Uterus (tissue), 2 donors: ENCODE data around the gene TNFRSF11A.

Source experiments
- POLR2A ChIP-seq, 2 donors: fragments of 450-650 bp; IDR thresholded peaks; one replicate each; pipeline ENCODE4 v1.6.1; 2016; ENCODE audit warnings: antibody characterized with exemption in 2 of 2, mild to moderate bottlenecking in 1 of 2, moderate library complexity in 1 of 2
- TF ChIP-seq, protein P1 (sequence below), 4 experiments: fragments of 200-600 bp in 2 of 4; fragments of 450-650 bp in 2 of 4; sonication (generic) in 2 of 4; IDR thresholded peaks; one replicate each; pipeline ENCODE4 v1.5.1; 2016 to 2019; ENCODE audit warnings: antibody characterized with exemption in 4 of 4, mild to moderate bottlenecking in 2 of 4, moderate library complexity in 1 of 4

DNA sequence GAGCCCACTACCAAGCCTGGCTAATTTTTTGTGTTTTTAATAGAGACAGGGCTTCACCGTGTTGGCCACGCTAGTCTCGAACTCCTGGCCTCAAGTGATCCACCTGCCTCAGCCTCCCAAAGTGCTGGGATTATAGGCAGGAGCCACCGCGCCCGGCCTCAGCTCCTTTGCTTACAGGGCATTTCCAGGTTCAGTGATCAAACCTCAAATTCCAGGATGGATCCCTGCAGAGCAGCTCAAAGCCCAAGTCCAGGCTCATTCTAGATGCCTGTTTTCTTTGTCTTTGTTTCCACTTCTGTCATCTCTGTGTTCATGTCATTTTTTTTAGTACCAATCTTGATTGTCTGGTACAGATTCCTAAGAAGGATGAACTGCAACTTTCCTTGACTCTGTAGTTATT lies 41.9 kb downstream of the TNFRSF11A start:
- TF ChIP-seq, protein P1, sequence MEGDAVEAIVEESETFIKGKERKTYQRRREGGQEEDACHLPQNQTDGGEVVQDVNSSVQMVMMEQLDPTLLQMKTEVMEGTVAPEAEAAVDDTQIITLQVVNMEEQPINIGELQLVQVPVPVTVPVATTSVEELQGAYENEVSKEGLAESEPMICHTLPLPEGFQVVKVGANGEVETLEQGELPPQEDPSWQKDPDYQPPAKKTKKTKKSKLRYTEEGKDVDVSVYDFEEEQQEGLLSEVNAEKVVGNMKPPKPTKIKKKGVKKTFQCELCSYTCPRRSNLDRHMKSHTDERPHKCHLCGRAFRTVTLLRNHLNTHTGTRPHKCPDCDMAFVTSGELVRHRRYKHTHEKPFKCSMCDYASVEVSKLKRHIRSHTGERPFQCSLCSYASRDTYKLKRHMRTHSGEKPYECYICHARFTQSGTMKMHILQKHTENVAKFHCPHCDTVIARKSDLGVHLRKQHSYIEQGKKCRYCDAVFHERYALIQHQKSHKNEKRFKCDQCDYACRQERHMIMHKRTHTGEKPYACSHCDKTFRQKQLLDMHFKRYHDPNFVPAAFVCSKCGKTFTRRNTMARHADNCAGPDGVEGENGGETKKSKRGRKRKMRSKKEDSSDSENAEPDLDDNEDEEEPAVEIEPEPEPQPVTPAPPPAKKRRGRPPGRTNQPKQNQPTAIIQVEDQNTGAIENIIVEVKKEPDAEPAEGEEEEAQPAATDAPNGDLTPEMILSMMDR (IDR thresholded peaks at IDR 0.05) = no peak
- TF ChIP-seq POLR2A (IDR thresholded peaks at IDR 0.05) = no peak
